Astrocyte (in vitro differentiated cells and primary cell): ENCODE measurements around the gene PCED1B. TPM values are rescaled to one million over a fixed set of nuclear protein-coding genes. Genes with fewer than 3 reads are reported as not detected.
A peak's percentile ranks its signal among the peaks of the same experiment; 100 is the strongest.

ENCODE experiments used
- DNase-seq: peaks from one replicate; pipeline ENCODE4 v3.0.0-alpha.2; 2010; ENCODE audit warnings: low read depth
- FAIRE-seq: peaks from 2 replicates; lab custom pipeline; 2011; peaks lifted over from hg19 to GRCh38; lab: Jason Lieb, UNC
- H2AFZ ChIP-seq: 2 replicates; pipeline ENCODE4 v1.6.0; 2012; ENCODE audit warnings: low read depth, low read length, inconsistent platforms
- H3K27ac ChIP-seq: 2 replicates; pipeline ENCODE4 v1.5.1; 2011; ENCODE audit warnings: low read depth, low read length, inconsistent platforms
- H3K27me3 ChIP-seq: 2 replicates; pipeline ENCODE4 v1.6.0; 2011; ENCODE audit warnings: low read length, inconsistent platforms; ENCODE audit not compliant: insufficient read depth
- H3K36me3 ChIP-seq: 2 replicates; pipeline ENCODE4 v1.5.1; 2011; ENCODE audit warnings: low read length, inconsistent platforms; ENCODE audit not compliant: insufficient read depth
- H3K4me1 ChIP-seq: 2 replicates; pipeline ENCODE4 v1.5.1; 2011; ENCODE audit warnings: low read length, inconsistent platforms; ENCODE audit not compliant: insufficient read depth
- H3K4me2 ChIP-seq: 2 replicates; pipeline ENCODE4 v1.6.0; 2012; ENCODE audit warnings: low read length, inconsistent platforms
- H3K4me3 ChIP-seq: 2 replicates; pipeline ENCODE4 v1.5.1; 2011; ENCODE audit warnings: low read depth, mild to moderate bottlenecking, low read length, inconsistent platforms; ENCODE audit not compliant: insufficient read depth
- H3K79me2 ChIP-seq: 2 replicates; pipeline ENCODE4 v1.6.0; 2012; ENCODE audit warnings: mild to moderate bottlenecking, low read length, inconsistent platforms; ENCODE audit not compliant: insufficient read depth
- H3K9ac ChIP-seq: 2 replicates; pipeline ENCODE4 v1.6.0; 2012; ENCODE audit warnings: mild to moderate bottlenecking, low read length, inconsistent platforms
- H3K9me3 ChIP-seq: 2 replicates; pipeline ENCODE4 v1.5.1; 2012; ENCODE audit warnings: low read depth, mild to moderate bottlenecking, low read length, inconsistent platforms; ENCODE audit not compliant: insufficient read depth
- H4K20me1 ChIP-seq: 2 replicates; pipeline ENCODE4 v1.6.0; 2012; ENCODE audit warnings: low read length, inconsistent platforms; ENCODE audit not compliant: insufficient read depth
- H3K27ac Mint-ChIP-seq: one replicate; pipeline ENCODE4 v1.8.0; 2021; ENCODE audit warnings: mild to moderate bottlenecking, mixed read lengths; ENCODE audit not compliant: unreplicated experiment
- H3K27me3 Mint-ChIP-seq: one replicate; pipeline ENCODE4 v1.8.0; 2021; ENCODE audit warnings: low read depth, mixed read lengths; ENCODE audit not compliant: unreplicated experiment
- H3K36me3 Mint-ChIP-seq: one replicate; pipeline ENCODE4 v1.8.0; 2021; ENCODE audit warnings: low read depth, mixed read lengths; ENCODE audit not compliant: unreplicated experiment
- H3K4me1 Mint-ChIP-seq: one replicate; pipeline ENCODE4 v1.8.0; 2021; ENCODE audit warnings: low read depth, mixed read lengths; ENCODE audit not compliant: unreplicated experiment
- H3K4me3 Mint-ChIP-seq: one replicate; pipeline ENCODE4 v1.8.0; 2021; ENCODE audit warnings: mild to moderate bottlenecking, moderate library complexity, mixed read lengths; ENCODE audit not compliant: unreplicated experiment
- H3K9me3 Mint-ChIP-seq: one replicate; pipeline ENCODE4 v1.8.0; 2021; ENCODE audit warnings: mild to moderate bottlenecking, mixed read lengths; ENCODE audit not compliant: unreplicated experiment
- EZH2 ChIP-seq: IDR thresholded peaks from 2 replicates; pipeline ENCODE4 v1.6.1; 2012; ENCODE audit warnings: mild to moderate bottlenecking, low read length, inconsistent platforms; ENCODE audit not compliant: insufficient read depth
- total RNA-seq: library from RNA; stranded (reverse); gene quantifications from 2 replicates; pipeline ENCODE4 v1.2.1, GENCODE V29; 2021
- TF ChIP-seq, protein P1 (sequence below): IDR thresholded peaks from 2 replicates; pipeline ENCODE4 v1.5.1; 2011; ENCODE audit warnings: low read depth, mild to moderate bottlenecking, inconsistent platforms, low read length, moderate library complexity; ENCODE audit not compliant: insufficient read depth

PCED1B gene
- total RNA-seq, 1 donor from 2014 or later: 1.8 TPM

DNA sequence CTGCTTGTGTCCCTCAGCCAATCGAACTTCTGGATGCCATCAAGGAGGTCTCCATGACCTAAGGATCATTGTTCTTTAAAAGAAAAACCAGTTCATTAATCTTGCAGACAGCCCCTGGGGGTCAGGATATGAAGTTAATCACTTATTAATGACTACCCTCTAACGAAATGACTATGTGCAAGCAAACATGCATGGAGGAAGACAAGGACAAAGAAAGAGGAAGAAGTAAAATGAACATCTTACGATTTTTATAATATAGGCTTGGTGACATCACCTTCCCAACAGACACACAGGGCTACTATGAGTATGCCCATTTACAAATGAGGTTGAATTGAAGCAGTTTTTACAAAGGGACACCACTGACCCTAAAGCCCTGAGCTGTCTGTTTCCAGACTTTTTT is 111.5 kb downstream of the PCED1B start:
- peaks cover 5% of the 10 kb centered on the region for H3K27me3 Mint-ChIP-seq
- H4K20me1 ChIP-seq: no peaks in the 10 kb centered on the region
- H3K4me1 ChIP-seq: peaks cover 34% of the 10 kb centered on the region
- no peaks in the 10 kb centered on the region for H3K36me3 Mint-ChIP-seq
- no peak overlapping the region for H3K9ac ChIP-seq
- H3K4me2 ChIP-seq: peak overlapping the region; percentile 49
- no peaks in the 10 kb centered on the region for H3K27me3 ChIP-seq
- FAIRE-seq: no peak
- H3K27ac Mint-ChIP-seq: no peak overlapping the region
- peaks cover 22% of the 10 kb centered on the region for H3K4me1 Mint-ChIP-seq
- no peak overlapping the region for H3K4me3 Mint-ChIP-seq
- no peak for DNase-seq
- peak overlapping the region; percentile 48 for H3K27ac ChIP-seq
- H3K36me3 ChIP-seq: no peaks in the 10 kb centered on the region
- no peaks in the 10 kb centered on the region for H3K79me2 ChIP-seq
- TF ChIP-seq, protein P1, sequence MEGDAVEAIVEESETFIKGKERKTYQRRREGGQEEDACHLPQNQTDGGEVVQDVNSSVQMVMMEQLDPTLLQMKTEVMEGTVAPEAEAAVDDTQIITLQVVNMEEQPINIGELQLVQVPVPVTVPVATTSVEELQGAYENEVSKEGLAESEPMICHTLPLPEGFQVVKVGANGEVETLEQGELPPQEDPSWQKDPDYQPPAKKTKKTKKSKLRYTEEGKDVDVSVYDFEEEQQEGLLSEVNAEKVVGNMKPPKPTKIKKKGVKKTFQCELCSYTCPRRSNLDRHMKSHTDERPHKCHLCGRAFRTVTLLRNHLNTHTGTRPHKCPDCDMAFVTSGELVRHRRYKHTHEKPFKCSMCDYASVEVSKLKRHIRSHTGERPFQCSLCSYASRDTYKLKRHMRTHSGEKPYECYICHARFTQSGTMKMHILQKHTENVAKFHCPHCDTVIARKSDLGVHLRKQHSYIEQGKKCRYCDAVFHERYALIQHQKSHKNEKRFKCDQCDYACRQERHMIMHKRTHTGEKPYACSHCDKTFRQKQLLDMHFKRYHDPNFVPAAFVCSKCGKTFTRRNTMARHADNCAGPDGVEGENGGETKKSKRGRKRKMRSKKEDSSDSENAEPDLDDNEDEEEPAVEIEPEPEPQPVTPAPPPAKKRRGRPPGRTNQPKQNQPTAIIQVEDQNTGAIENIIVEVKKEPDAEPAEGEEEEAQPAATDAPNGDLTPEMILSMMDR: no peak
- TF ChIP-seq EZH2: no peak
- no peak overlapping the region for H3K4me3 ChIP-seq
- no peaks in the 10 kb centered on the region for H3K9me3 ChIP-seq
- H3K9me3 Mint-ChIP-seq: no peaks in the 10 kb centered on the region
- no peak overlapping the region for H2AFZ ChIP-seq

DNA sequence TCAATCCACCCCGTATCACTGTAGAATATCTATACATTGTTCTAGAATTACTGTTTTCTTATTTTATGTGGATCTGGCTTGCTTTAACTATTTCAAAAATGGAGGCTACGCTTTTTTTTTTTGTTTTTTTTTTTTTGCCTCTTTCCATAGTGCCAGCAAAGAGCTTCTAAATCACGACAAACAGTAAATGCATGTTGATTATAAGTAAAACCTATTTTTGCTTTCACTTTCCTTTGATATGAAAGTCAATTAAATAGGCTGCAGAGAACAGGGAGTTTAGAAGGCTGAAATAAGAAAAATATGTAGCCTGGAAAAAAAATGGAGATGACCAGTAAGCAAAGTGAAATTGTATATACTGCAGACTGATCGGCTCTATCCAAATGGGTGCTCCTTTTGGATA is 112.6 kb downstream of the PCED1B start:
- no peak overlapping the region for H3K4me3 Mint-ChIP-seq

DNA sequence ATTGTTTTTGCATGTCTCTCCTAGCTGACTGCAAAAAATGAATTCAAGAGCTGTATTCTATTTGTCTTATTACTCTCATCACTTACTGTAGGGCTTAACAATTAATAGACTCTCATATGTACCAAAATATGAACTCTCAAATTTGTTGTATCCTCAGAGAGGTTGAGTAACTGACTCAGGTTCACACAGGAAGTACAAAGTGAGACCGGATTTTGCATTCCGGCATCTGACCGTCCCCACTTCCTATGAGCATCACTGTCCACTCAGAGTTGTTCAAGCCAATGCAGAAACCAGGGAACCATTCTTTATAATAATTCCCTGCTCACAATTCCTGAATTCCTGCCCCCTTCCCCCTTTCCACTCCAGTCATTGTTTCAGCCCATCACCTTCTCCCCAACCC is 113.6 kb downstream of the PCED1B start:
- no peaks in the 10 kb centered on the region for H3K27me3 ChIP-seq
- no peak overlapping the region for H2AFZ ChIP-seq
- H3K36me3 ChIP-seq: no peaks in the 10 kb centered on the region
- no peaks in the 10 kb centered on the region for H3K9me3 ChIP-seq
- no peaks in the 10 kb centered on the region for H3K36me3 Mint-ChIP-seq
- no peaks in the 10 kb centered on the region for H3K27me3 Mint-ChIP-seq
- no peaks in the 10 kb centered on the region for H4K20me1 ChIP-seq
- TF ChIP-seq, protein P1: no peak
- TF ChIP-seq EZH2: no peak
- H3K4me2 ChIP-seq: no peak overlapping the region
- H3K79me2 ChIP-seq: no peaks in the 10 kb centered on the region
- no peak overlapping the region for H3K27ac Mint-ChIP-seq
- no peak overlapping the region for H3K4me3 Mint-ChIP-seq
- FAIRE-seq (no peak), DNase-seq (no peak)
- H3K4me1 Mint-ChIP-seq: peaks cover 22% of the 10 kb centered on the region
- H3K27ac ChIP-seq: no peak overlapping the region
- H3K4me3 ChIP-seq: no peak overlapping the region
- H3K9ac ChIP-seq: no peak overlapping the region
- no peaks in the 10 kb centered on the region for H3K9me3 Mint-ChIP-seq
- peaks cover 34% of the 10 kb centered on the region for H3K4me1 ChIP-seq

More for the DNA sequence above, 112.6 kb downstream of the PCED1B start:
- DNase-seq: no peak
- Histone ChIP-seq H3K27me3 (no peaks in the 10 kb centered on the region), H3K9me3 (no peaks in the 10 kb centered on the region), H3K4me2 (no peak overlapping the region), H4K20me1 (no peaks in the 10 kb centered on the region), H3K27ac (no peak overlapping the region), H3K79me2 (no peaks in the 10 kb centered on the region), H2AFZ (no peak overlapping the region), H3K4me1 (peaks cover 34% of the 10 kb centered on the region), H3K9ac (no peak overlapping the region), H3K4me3 (no peak overlapping the region), H3K36me3 (no peaks in the 10 kb centered on the region)
- TF ChIP-seq EZH2: no peak
- TF ChIP-seq, protein P1: no peak
- peaks cover 22% of the 10 kb centered on the region for H3K4me1 Mint-ChIP-seq
- no peaks in the 10 kb centered on the region for H3K9me3 Mint-ChIP-seq
- peaks cover 2% of the 10 kb centered on the region for H3K27me3 Mint-ChIP-seq
- H3K27ac Mint-ChIP-seq: no peak overlapping the region
- no peaks in the 10 kb centered on the region for H3K36me3 Mint-ChIP-seq
- no peak for FAIRE-seq
